HepG2 (cell line): ENCODE measurements around the gene H6PD. TPM values are rescaled to one million over a fixed set of nuclear protein-coding genes. Genes with fewer than 3 reads are reported as not detected.
A peak's percentile ranks its signal among the peaks of the same experiment; 100 is the strongest.

ENCODE experiments used
- ATAC-seq: fragments of 200-7000 bp; cut with Tn5 transposase; 3 replicates; pipeline ENCODE4 v1.9.1; 2020; ENCODE audit warnings: mild to moderate bottlenecking, moderate library complexity
- BruUV-seq: library from RNA; stranded (reverse); fragments of 400-500 nt; replicated peaks from 2 replicates; lab custom pipeline; 2021; lab: Mats Ljungman, UMichigan
- CTCF ChIA-PET: fragments of 300-600 bp; formaldehyde crosslinking; extraction: SDS; loops from one replicate; lab custom pipeline; 2021; ENCODE audit warnings: low total read pairs, inconsistent platforms, low intra/inter-chr PET ratio; lab: Yijun Ruan, JAX
- POLR2A ChIA-PET: fragments of 350-600 bp; sonication (Branson Sonifier 250); formaldehyde crosslinking; loops from one replicate; lab custom pipeline; 2020; ENCODE audit warnings: antibody characterized with exemption, inconsistent platforms; lab: Yijun Ruan, JAX
- DNase-seq: peaks from one replicate; pipeline ENCODE4 v3.0.0-alpha.2; 2015; ENCODE audit warnings: low spot score
- FAIRE-seq: peaks from 3 replicates; lab custom pipeline; 2011; peaks lifted over from hg19 to GRCh38; lab: Jason Lieb, UNC
- H2AFZ ChIP-seq: one replicate; pipeline ENCODE4 v1.6.1; 2011; ENCODE audit warnings: low read length, inconsistent platforms
- H3K27ac ChIP-seq: fragments of 300-600 bp; 3 replicates; pipeline ENCODE4 v1.8.0; 2011; ENCODE audit warnings: mixed run types, mild to moderate bottlenecking, mixed read lengths, low read length, inconsistent platforms; ENCODE audit not compliant: insufficient read depth; ENCODE audit errors: extremely low read length
- H3K27me3 ChIP-seq, 2 experiments: fragments of 200-600 bp in 1 of 2; 2 replicates in 1 of 2; 3 replicates in 1 of 2; pipeline versions ENCODE4 v1.6.0 to v1.8.0; 2011; ENCODE audit warnings: low read length in 2 of 2, mild to moderate bottlenecking in 2 of 2, moderate library complexity in 2 of 2, inconsistent platforms in 1 of 2; ENCODE audit not compliant: insufficient read depth in 2 of 2, control insufficient read depth in 1 of 2
- H3K36me3 ChIP-seq, 2 experiments: fragments of 200-600 bp in 1 of 2; replicated peaks in 1 of 2; 2 replicates in 1 of 2; 3 replicates in 1 of 2; pipeline versions ENCODE4 v1.5.1 to v1.8.0; 2011; ENCODE audit warnings: low read length in 2 of 2, inconsistent platforms in 1 of 2; ENCODE audit not compliant: insufficient read depth in 2 of 2, control insufficient read depth in 1 of 2
- H3K4me1 ChIP-seq: 2 replicates; pipeline ENCODE4 v1.5.1; 2012; ENCODE audit warnings: low read length, inconsistent platforms; ENCODE audit not compliant: insufficient read depth
- H3K4me2 ChIP-seq: 2 replicates; pipeline ENCODE4 v1.6.0; 2011; ENCODE audit warnings: low read depth, low read length, inconsistent platforms
- H3K4me3 ChIP-seq, 3 experiments: fragments of 200-600 bp in 1 of 3; sonication (generic), shearing (Covaris generic) in 1 of 3; replicated peaks in 1 of 3; 2 replicates each; pipeline ENCODE4 v1.5.1; 2011 to 2016; ENCODE audit warnings: low read length in 3 of 3, inconsistent platforms in 2 of 3, low read depth in 2 of 3, mild to moderate bottlenecking in 2 of 3, control low read depth in 1 of 3, mixed read lengths in 1 of 3; ENCODE audit not compliant: insufficient read depth in 1 of 3
- H3K79me2 ChIP-seq: one replicate; pipeline ENCODE4 v1.6.1; 2011; ENCODE audit warnings: low read length, inconsistent platforms; ENCODE audit not compliant: insufficient read depth
- H3K9ac ChIP-seq: 2 replicates; pipeline ENCODE4 v1.6.0; 2011; ENCODE audit warnings: mild to moderate bottlenecking, low read depth, low read length, inconsistent platforms; ENCODE audit not compliant: insufficient read depth
- H3K9me3 ChIP-seq: 2 replicates; pipeline ENCODE4 v1.5.1; 2012; ENCODE audit warnings: mild to moderate bottlenecking, low read length
- H4K20me1 ChIP-seq: 2 replicates; pipeline ENCODE4 v1.6.0; 2011; ENCODE audit warnings: inconsistent platforms, mild to moderate bottlenecking, low read length, moderate library complexity; ENCODE audit not compliant: insufficient read depth
- ARID2 ChIP-seq: sonication (generic); formaldehyde crosslinking; IDR thresholded peaks from 2 replicates; pipeline ENCODE4 v1.8.1; 2022; ENCODE audit warnings: mild to moderate bottlenecking, missing genetic modification reagents, borderline replicate concordance
- ATF1 ChIP-seq: IDR thresholded peaks from 2 replicates; pipeline ENCODE4 v1.6.1; 2016; ENCODE audit warnings: mild to moderate bottlenecking, control low read depth
- GZF1 ChIP-seq: sonication (generic); formaldehyde crosslinking; IDR thresholded peaks from 2 replicates; pipeline ENCODE4 v1.5.1; 2020; ENCODE audit warnings: mild to moderate bottlenecking, missing genetic modification reagents
- HMGA1 ChIP-seq: sonication (generic); formaldehyde crosslinking; conservative IDR thresholded peaks from 2 replicates; pipeline ENCODE4 v1.4.0; 2020; ENCODE audit warnings: missing genetic modification reagents
- KLF11 ChIP-seq: IDR thresholded peaks from 2 replicates; pipeline ENCODE4 v1.6.1; 2016; ENCODE audit warnings: missing compliant biosample characterization
- SMARCC2 ChIP-seq: fragments of 450-650 bp; IDR thresholded peaks from 2 replicates; pipeline ENCODE4 v1.6.1; 2017; ENCODE audit warnings: antibody characterized with exemption, mild to moderate bottlenecking
- SP5 ChIP-seq: IDR thresholded peaks from 2 replicates; pipeline ENCODE4 v1.6.1; 2016; ENCODE audit warnings: low read depth, borderline replicate concordance
- SYNCRIP ChIP-seq: fragments of 200-400 bp; formaldehyde crosslinking; IDR thresholded peaks from 2 replicates; pipeline ENCODE4 v1.6.1; 2018; ENCODE audit warnings: mild to moderate bottlenecking, low read depth, low read length; ENCODE audit not compliant: insufficient read depth
- TEAD3 ChIP-seq: optimal IDR thresholded peaks from 2 replicates; pipeline ENCODE3; 2016; ENCODE audit warnings: borderline replicate concordance
- TSC22D2 ChIP-seq: sonication (generic); formaldehyde crosslinking; IDR thresholded peaks from 2 replicates; pipeline ENCODE4 v1.5.1; 2020; ENCODE audit warnings: missing genetic modification reagents, mild to moderate bottlenecking, borderline replicate concordance
- ZNF34 ChIP-seq: sonication (generic); formaldehyde crosslinking; IDR thresholded peaks from 2 replicates; pipeline ENCODE4 v1.4.0; 2020; ENCODE audit warnings: mild to moderate bottlenecking, missing genetic modification reagents, borderline replicate concordance
- ZNF543 ChIP-seq: sonication (generic); formaldehyde crosslinking; IDR thresholded peaks from 2 replicates; pipeline ENCODE4 v1.4.0; 2020; ENCODE audit warnings: mild to moderate bottlenecking, missing genetic modification reagents
- ZNF570 ChIP-seq: sonication (generic); formaldehyde crosslinking; IDR thresholded peaks from 2 replicates; pipeline ENCODE4 v1.4.0; 2020; ENCODE audit warnings: mild to moderate bottlenecking, missing genetic modification reagents, borderline replicate concordance
- ZNF670 ChIP-seq: sonication (generic); formaldehyde crosslinking; IDR thresholded peaks from 2 replicates; pipeline ENCODE4 v1.8.0; 2022; ENCODE audit warnings: mild to moderate bottlenecking, missing genetic modification reagents, borderline replicate concordance
- ZNF713 ChIP-seq: sonication (generic); formaldehyde crosslinking; IDR thresholded peaks from 2 replicates; pipeline ENCODE4 v1.4.0; 2020; ENCODE audit warnings: mild to moderate bottlenecking, missing genetic modification reagents
- WGBS: methylation state at CpG from one replicate; pipeline ENCODE4 v1.1.6; 2017; ENCODE audit warnings: low lambda C conversion rate; 5-methylcytosine and 5-hydroxymethylcytosine counted together
- in situ Hi-C: cut with HindIII; loops from 2 replicates; pipeline ENCODE4 v1.10.0; 2017; ENCODE audit warnings: low pct_unique_long_range_greater_than_20kb; ENCODE audit not compliant: extremely low pct_ligation_motif_present
- intact Hi-C: fragments of 100-400 bp; cut with micrococcal nuclease; formaldehyde crosslinking; loops from one replicate; pipeline ENCODE4 v1.10.0; 2022; ENCODE audit not compliant: unreplicated experiment
- polyA plus RNA-seq, 8 experiments: library from polyadenylated mRNA; depleted of rRNA in 3 of 8; stranded (reverse) in 7 of 8; unstranded in 1 of 8; fragments of >200 nt; fragmentation: Illumina TruSeq in 4 of 8; extraction: Trizol in 4 of 8; gene quantifications; 2 replicates each; pipeline versions ENCODE4 v1.2.1 to v1.2.3, GENCODE V29; 2011 to 2016; ENCODE audit warnings: low read depth in 4 of 8, missing spikeins in 1 of 8, mixed read lengths in 1 of 8; ENCODE audit not compliant: insufficient read depth in 1 of 8
- total RNA-seq, 5 experiments: library from RNA; depleted of rRNA; stranded (reverse); fragments of >200 nt; fragmentation: Illumina TruSeq; extraction: Trizol; gene quantifications; 2 replicates each; pipeline ENCODE4 v1.2.3, GENCODE V29; 2016; ENCODE audit warnings: low read depth in 1 of 5
- TF ChIP-seq, protein P1 (sequence below): sonication (generic); formaldehyde crosslinking; IDR thresholded peaks from 2 replicates; pipeline ENCODE4 v1.4.0; 2020; ENCODE audit warnings: missing genetic modification reagents, mild to moderate bottlenecking, borderline replicate concordance
- TF ChIP-seq, protein P2 (sequence below): fragments of 450-650 bp; IDR thresholded peaks from 2 replicates; pipeline ENCODE4 v1.6.1; 2016

The H6PD gene
- total and polyA plus RNA-seq, 2 of the 13 experiments (the other 11 are each of a cell fraction or from before 2014, with no cell fraction given): 9.3 to 14.1 TPM

DNA sequence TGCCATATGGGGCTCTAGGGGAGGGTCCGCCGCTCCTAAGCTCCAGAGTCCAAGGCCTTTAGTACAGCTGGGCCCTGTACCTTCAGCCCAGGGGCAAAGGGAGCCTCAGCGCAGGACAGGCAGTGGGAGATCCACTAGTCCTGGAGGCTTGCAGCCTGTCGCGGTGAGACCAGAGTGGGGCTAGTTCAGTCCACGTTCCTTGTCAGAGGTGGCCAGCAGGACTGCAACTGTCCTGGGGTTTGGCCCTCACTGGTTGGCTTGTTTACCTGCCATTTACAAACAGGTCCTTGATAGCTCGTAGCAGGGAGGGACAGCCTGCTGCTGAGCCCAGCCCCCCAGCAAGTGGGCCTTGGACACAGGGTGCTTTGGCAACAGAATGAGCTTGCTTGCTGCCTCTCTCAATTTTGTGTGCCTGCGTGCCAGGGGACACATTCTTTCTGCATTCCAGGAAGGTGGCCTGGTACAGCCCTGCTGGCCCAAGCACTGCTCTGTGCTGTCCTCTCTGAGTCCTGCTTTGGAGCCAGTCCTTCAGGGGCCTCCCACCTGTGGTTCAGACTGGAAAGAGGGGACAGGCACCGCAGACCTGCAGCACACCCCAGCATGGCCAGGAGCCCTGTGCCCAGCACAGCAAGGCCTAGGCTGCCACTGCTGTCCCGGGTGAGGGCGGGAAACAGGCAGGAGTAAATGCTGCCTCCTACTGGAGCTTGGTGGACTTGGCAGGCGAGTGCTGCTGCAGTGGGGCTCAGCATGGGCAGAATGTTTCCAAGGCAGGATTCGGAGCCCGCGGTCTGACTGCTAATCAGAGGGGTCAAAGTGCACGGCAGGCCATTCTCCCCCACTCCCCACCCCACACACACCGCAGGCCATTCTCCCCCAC, 15.2 kb downstream of the H6PD start:
- Histone ChIP-seq H3K4me2 (peak overlapping the region; percentile 79), H3K27me3 (no peaks in the 10 kb centered on the region), H4K20me1 (no peaks in the 10 kb centered on the region), H3K36me3 (no peaks in the 10 kb centered on the region; a peak in 1 of 5 replicates), H3K4me3 (peak overlapping the region; percentile 46 to 74 (median 52); a peak in 5 of 6 replicates), H3K27ac (peak overlapping the region; percentile 86), H2AFZ (no peak overlapping the region), H3K9ac (peak overlapping the region; percentile 55), H3K79me2 (peaks cover 6% of the 10 kb centered on the region), H3K9me3 (no peaks in the 10 kb centered on the region), H3K4me1 (peaks cover 62% of the 10 kb centered on the region)
- DNase-seq: peak; percentile 79
- BruUV-seq: TSS peak; percentile 51
- peak; percentile 78 for ATAC-seq
- ChIA-PET CTCF (interaction anchor here (1.1 to 1.8 kb wide), 3 partner anchors 16 to 139 kb away, joined by 3 to 5 read pairs (median 3); no protein-coding TSS in a partner anchor), POLR2A (interaction anchor here (0.6 to 7.0 kb wide), 24 partner anchors 7 to 316 kb away, joined by 3 to 303 read pairs (median 5); partner anchors contain the start of genes GPR157 and H6PD)
- intact Hi-C loops: no loop called here
- peak; percentile 85 for FAIRE-seq
- 0% methylated on average over 3 of the region's 17 CpGs for WGBS
- in situ Hi-C loops: loop anchor here (5.0 kb wide), 1 partner anchor 137 kb away; no protein-coding TSS in a partner anchor
- TF ChIP-seq ZNF543 (CRISPR knock-in tag) (peak; percentile 81; the same call in 1 of the 2 replicates), ZNF670 (CRISPR knock-in tag) (no peak), ATF1 (CRISPR knock-in tag) (no peak), SMARCC2 (no peak), HMGA1 (CRISPR knock-in tag) (no peak), GZF1 (CRISPR knock-in tag) (no peak; the same call in 1 of the 2 replicates), ZNF34 (CRISPR knock-in tag) (peak; percentile 54; the same call in 1 of the 2 replicates), TSC22D2 (CRISPR knock-in tag) (no peak; the same call in 1 of the 2 replicates), SP5 (CRISPR knock-in tag) (peak; percentile 80), TEAD3 (CRISPR knock-in tag) (peak; percentile 32), KLF11 (CRISPR knock-in tag) (peak; percentile 40; the same call in 1 of the 2 replicates), ZNF570 (CRISPR knock-in tag) (0 out of 2 replicates have a peak, but pooled peaks have one; percentile 39), SYNCRIP (no peak), ARID2 (CRISPR knock-in tag) (no peak), ZNF713 (CRISPR knock-in tag) (no peak)
- TF ChIP-seq, protein P1, sequence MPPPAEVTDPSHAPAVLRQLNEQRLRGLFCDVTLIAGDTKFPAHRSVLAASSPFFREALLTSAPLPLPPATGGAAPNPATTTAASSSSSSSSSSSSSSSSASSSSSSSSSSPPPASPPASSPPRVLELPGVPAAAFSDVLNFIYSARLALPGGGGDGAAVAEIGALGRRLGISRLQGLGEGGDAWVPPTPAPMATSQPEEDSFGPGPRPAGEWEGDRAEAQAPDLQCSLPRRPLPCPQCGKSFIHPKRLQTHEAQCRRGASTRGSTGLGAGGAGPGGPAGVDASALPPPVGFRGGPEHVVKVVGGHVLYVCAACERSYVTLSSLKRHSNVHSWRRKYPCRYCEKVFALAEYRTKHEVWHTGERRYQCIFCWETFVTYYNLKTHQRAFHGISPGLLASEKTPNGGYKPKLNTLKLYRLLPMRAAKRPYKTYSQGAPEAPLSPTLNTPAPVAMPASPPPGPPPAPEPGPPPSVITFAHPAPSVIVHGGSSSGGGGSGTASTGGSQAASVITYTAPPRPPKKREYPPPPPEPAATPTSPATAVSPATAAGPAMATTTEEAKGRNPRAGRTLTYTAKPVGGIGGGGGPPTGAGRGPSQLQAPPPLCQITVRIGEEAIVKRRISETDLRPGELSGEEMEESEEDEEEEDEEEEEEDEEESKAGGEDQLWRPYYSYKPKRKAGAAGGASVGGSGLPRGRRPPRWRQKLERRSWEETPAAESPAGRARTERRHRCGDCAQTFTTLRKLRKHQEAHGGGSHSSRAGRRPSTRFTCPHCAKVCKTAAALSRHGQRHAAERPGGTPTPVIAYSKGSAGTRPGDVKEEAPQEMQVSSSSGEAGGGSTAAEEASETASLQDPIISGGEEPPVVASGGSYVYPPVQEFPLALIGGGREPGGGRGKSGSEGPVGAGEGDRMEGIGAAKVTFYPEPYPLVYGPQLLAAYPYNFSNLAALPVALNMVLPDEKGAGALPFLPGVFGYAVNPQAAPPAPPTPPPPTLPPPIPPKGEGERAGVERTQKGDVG (CRISPR knock-in tag): peak; percentile 42; the same call in 1 of the 2 replicates
- TF ChIP-seq, protein P2, sequence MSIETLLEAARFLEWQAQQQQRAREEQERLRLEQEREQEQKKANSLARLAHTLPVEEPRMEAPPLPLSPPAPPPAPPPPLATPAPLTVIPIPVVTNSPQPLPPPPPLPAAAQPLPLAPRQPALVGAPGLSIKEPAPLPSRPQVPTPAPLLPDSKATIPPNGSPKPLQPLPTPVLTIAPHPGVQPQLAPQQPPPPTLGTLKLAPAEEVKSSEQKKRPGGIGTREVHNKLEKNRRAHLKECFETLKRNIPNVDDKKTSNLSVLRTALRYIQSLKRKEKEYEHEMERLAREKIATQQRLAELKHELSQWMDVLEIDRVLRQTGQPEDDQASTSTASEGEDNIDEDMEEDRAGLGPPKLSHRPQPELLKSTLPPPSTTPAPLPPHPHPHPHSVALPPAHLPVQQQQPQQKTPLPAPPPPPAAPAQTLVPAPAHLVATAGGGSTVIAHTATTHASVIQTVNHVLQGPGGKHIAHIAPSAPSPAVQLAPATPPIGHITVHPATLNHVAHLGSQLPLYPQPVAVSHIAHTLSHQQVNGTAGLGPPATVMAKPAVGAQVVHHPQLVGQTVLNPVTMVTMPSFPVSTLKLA: no peak
